Measurements from ENCODE around the gene KMT5B.

DNA sequence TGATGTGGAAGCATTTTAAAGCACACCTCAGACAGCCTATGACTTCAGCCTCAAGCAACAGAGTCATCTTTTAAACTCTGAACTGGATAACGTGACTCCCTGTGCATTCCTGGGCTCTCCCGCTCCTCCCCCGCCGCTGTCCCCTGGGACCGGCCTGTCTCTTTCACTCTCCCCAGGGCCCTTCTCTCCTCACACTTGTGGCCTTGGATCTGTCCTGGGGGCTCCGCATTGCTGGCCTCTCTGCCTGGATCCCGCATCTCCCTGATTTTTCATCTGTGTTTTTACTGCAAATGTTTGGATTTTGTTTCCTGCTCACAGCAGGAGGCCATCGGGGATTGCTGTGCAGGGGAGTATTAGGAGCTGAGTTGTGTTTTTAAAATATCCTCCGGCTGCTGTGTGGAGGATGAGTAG, 43.2 kb upstream of the KMT5B start:
- TF ChIP-seq CTCF (IDR thresholded peaks at IDR 0.05) (peak in 1 of 3 donors; percentile 8), POLR2A (IDR thresholded peaks at IDR 0.05) (no peak), EP300 (IDR thresholded peaks at IDR 0.05) (peak; percentile 16)

Measured in ovary (tissue), 3 donors.